Coronary artery (tissue), 2 donors: Measurements from ENCODE around the gene ORM1.

Source experiments
- DNase-seq: peaks from one replicate; pipeline ENCODE4 v3.0.0-alpha.2; 2017; ENCODE audit warnings: low spot score
- H3K27ac ChIP-seq, 2 donors: fragments of 200-600 bp; sonication (generic); one replicate each; pipeline ENCODE4 v1.5.1; 2016 to 2019
- H3K4me3 ChIP-seq: fragments of 200-600 bp; sonication (generic); 2 replicates; pipeline ENCODE4 v1.5.1; 2016; ENCODE audit warnings: mild to moderate bottlenecking, moderate library complexity
- CTCF ChIP-seq: fragments of 200-600 bp; sonication (generic); IDR thresholded peaks from one replicate; pipeline ENCODE4 v1.5.1; 2019; ENCODE audit warnings: antibody characterized with exemption

Gene ORM1

GRCh38 chr9:114301798-114302565, 20.9 kb upstream of the ORM1 start:
- peak; percentile 61 for DNase-seq
- Histone ChIP-seq H3K27ac (no peak overlapping the region), H3K4me3 (no peak overlapping the region)
- TF ChIP-seq CTCF: no peak

- TF ChIP-seq CTCF: no peak
- Histone ChIP-seq H3K27ac (no peak overlapping the region), H3K4me3 (no peak overlapping the region)
- DNase-seq: peak; percentile 65
Measured at GRCh38 chr9:114302727-114303126, 20.2 kb upstream of the ORM1 start.

- peak; percentile 47 for DNase-seq
- no peak for TF ChIP-seq CTCF
Measured at GRCh38 chr9:114303571-114303970, 19.3 kb upstream of the ORM1 start.

GRCh38 chr9:114303977-114304376, 18.9 kb upstream of the ORM1 start:
- Histone ChIP-seq H3K4me3 (no peak overlapping the region), H3K27ac (no peak overlapping the region)
- TF ChIP-seq CTCF: no peak
- DNase-seq: peak; percentile 62

More at GRCh38 chr9:114303571-114303970, 19.3 kb upstream of the ORM1 start:
- Histone ChIP-seq H3K27ac (no peak overlapping the region), H3K4me3 (no peak overlapping the region)

GRCh38 chr9:114304416-114305188, 18.3 kb upstream of the ORM1 start:
- no peak for TF ChIP-seq CTCF
- Histone ChIP-seq H3K27ac (no peak overlapping the region), H3K4me3 (no peak overlapping the region)
- peak; percentile 46 for DNase-seq

GRCh38 chr9:114307899-114308267, 15.0 kb upstream of the ORM1 start:
- H3K27ac ChIP-seq: no peak overlapping the region
- TF ChIP-seq CTCF: no peak
- no peak for DNase-seq
- H3K4me3 ChIP-seq: no peak overlapping the region
